Stomach (tissue), 4 donors: ENCODE results near the gene PPP1R1C.
"Not testable (repeated sequence)": the region's sequence is repeated elsewhere in the genome, so short reads cannot be mapped to it uniquely, and the experiment has no call there.

Experiments
- POLR2A ChIP-seq, 4 donors: fragments of 450-650 bp; IDR thresholded peaks; one replicate each; pipeline ENCODE4 v1.6.1; 2016; ENCODE audit warnings: antibody characterized with exemption in 4 of 4, control low read depth in 2 of 4, mild to moderate bottlenecking in 1 of 4, moderate library complexity in 1 of 4
- TF ChIP-seq, protein P1 (sequence below), 7 experiments: fragments of 450-650 bp in 4 of 7; fragments of 200-600 bp in 3 of 7; sonication (generic) in 3 of 7; IDR thresholded peaks; one replicate each; pipeline ENCODE4 v1.5.1; 2016 to 2019; ENCODE audit warnings: antibody characterized with exemption in 7 of 7, control low read depth in 2 of 7, mild to moderate bottlenecking in 1 of 7

DNA sequence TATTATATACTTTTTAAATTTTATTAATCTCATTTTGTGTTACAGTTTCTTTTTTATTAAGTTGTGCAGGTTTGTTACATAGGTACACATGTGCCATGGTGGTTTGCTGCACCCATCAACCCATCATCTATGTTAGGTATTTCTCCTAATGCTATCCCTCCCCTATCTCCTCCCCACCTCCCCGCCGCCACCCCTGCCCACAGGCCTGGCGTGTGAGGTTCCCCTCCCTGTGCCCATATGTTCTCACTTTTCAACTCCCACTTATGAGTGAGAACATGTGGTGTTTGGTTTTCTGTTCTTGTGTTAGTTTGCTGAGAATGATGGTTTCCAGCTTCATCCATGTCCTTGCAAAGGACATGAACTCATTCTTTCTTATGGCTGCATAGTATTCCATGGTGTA is 29.8 kb upstream of the PPP1R1C start:
- TF ChIP-seq, protein P1, sequence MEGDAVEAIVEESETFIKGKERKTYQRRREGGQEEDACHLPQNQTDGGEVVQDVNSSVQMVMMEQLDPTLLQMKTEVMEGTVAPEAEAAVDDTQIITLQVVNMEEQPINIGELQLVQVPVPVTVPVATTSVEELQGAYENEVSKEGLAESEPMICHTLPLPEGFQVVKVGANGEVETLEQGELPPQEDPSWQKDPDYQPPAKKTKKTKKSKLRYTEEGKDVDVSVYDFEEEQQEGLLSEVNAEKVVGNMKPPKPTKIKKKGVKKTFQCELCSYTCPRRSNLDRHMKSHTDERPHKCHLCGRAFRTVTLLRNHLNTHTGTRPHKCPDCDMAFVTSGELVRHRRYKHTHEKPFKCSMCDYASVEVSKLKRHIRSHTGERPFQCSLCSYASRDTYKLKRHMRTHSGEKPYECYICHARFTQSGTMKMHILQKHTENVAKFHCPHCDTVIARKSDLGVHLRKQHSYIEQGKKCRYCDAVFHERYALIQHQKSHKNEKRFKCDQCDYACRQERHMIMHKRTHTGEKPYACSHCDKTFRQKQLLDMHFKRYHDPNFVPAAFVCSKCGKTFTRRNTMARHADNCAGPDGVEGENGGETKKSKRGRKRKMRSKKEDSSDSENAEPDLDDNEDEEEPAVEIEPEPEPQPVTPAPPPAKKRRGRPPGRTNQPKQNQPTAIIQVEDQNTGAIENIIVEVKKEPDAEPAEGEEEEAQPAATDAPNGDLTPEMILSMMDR (IDR thresholded peaks at IDR 0.05) = not testable (repeated sequence)
- not testable (repeated sequence) for TF ChIP-seq POLR2A (IDR thresholded peaks at IDR 0.05)
